ENCODE results near the gene RFTN1.

The RFTN1 gene

GRCh38 chr3:16272588-16272987, 240.9 kb downstream of the RFTN1 start:
- DNase-seq (ENCODE audit: low read depth), result no peak

GRCh38 chr3:16270855-16271254, 242.6 kb downstream of the RFTN1 start:
- DNase-seq (ENCODE audit: low read depth), result no peak

- no peak for DNase-seq (ENCODE audit: low read depth)
These were observed 246.8 kb downstream of the RFTN1 start for GRCh38 chr3:16266714-16267113.

All from stimulated activated CD4-positive, alpha-beta T cell treated with anti-CD3 and anti-CD28 coated beads, Interleukin-2, amount 100 ng/mL, for 4 hours (primary cell).